ENCODE results near the gene PAQR5. TPM values are rescaled to one million over a fixed set of nuclear protein-coding genes. Genes with fewer than 3 reads are reported as not detected.
"Not testable (repeated sequence)": the region's sequence is repeated elsewhere in the genome, so short reads cannot be mapped to it uniquely, and the experiment has no call there.

PAQR5 gene
- total RNA-seq, 1 experiment from 2014 or later, result not detected

GRCh38 chr15:69298354-69298696, 387 bp upstream of the PAQR5 start:
- no peak for DNase-seq
- Histone ChIP-seq H4K20me1 (ENCODE audit: insufficient read depth, low read depth, low read length) (no peaks in the 10 kb centered on the region), H3K27me3 (ENCODE audit: low read length) (no peaks in the 10 kb centered on the region), H3K27ac (ENCODE audit: low read length) (no peak overlapping the region), H3K4me2 (ENCODE audit: low read depth, low read length, poor library complexity, severe bottlenecking) (no peak overlapping the region), H2AFZ (ENCODE audit: low read length) (no peak overlapping the region), H3K9me2 (replicated peaks; ENCODE audit: insufficient read depth, low read length) (no peaks in the 10 kb centered on the region), H3K36me3 (ENCODE audit: insufficient read depth, low read length) (no peaks in the 10 kb centered on the region), H3K9ac (ENCODE audit: low read length) (no peak overlapping the region), H3K4me3 (ENCODE audit: low read length) (no peak overlapping the region), H3K9me3 (ENCODE audit: low read length) (no peaks in the 10 kb centered on the region), H3K4me1 (ENCODE audit: low read length) (no peaks in the 10 kb centered on the region), H3K79me2 (ENCODE audit: low read length) (no peaks in the 10 kb centered on the region)

- no peaks in the 10 kb centered on the region for H4K20me1 ChIP-seq (ENCODE audit: insufficient read depth, low read depth, low read length)
- no peaks in the 10 kb centered on the region for H3K79me2 ChIP-seq (ENCODE audit: low read length)
- H3K4me2 ChIP-seq (ENCODE audit: low read depth, low read length, poor library complexity, severe bottlenecking), result no peak overlapping the region
- no peaks in the 10 kb centered on the region for H3K36me3 ChIP-seq (ENCODE audit: insufficient read depth, low read length)
- no peaks in the 10 kb centered on the region for H3K27me3 ChIP-seq (ENCODE audit: low read length)
- no peak overlapping the region for H3K4me3 ChIP-seq (ENCODE audit: low read length)
- H3K9ac ChIP-seq (ENCODE audit: low read length), result no peak overlapping the region
- H3K9me2 ChIP-seq (replicated peaks; ENCODE audit: insufficient read depth, low read length), result no peaks in the 10 kb centered on the region
- H3K9me3 ChIP-seq (ENCODE audit: low read length), result no peaks in the 10 kb centered on the region
- H3K27ac ChIP-seq (ENCODE audit: low read length), result no peak overlapping the region
- no peak for DNase-seq
- H3K4me1 ChIP-seq (ENCODE audit: low read length), result no peaks in the 10 kb centered on the region
- no peak overlapping the region for H2AFZ ChIP-seq (ENCODE audit: low read length)
Observed at GRCh38 chr15:69299451-69299886, 757 bp downstream of the PAQR5 start.

GRCh38 chr15:69299943-69300588, 1.4 kb downstream of the PAQR5 start:
- H3K79me2 ChIP-seq (ENCODE audit: low read length), result no peaks in the 10 kb centered on the region
- no peaks in the 10 kb centered on the region for H4K20me1 ChIP-seq (ENCODE audit: insufficient read depth, low read depth, low read length)
- no peaks in the 10 kb centered on the region for H3K9me3 ChIP-seq (ENCODE audit: low read length)
- H3K36me3 ChIP-seq (ENCODE audit: insufficient read depth, low read length), result no peaks in the 10 kb centered on the region
- H3K27me3 ChIP-seq (ENCODE audit: low read length), result no peaks in the 10 kb centered on the region
- no peaks in the 10 kb centered on the region for H3K4me1 ChIP-seq (ENCODE audit: low read length)
- H3K9me2 ChIP-seq (replicated peaks; ENCODE audit: insufficient read depth, low read length), result no peaks in the 10 kb centered on the region
- H3K27ac ChIP-seq (ENCODE audit: low read length), result no peak overlapping the region
- H3K4me3 ChIP-seq (ENCODE audit: low read length), result no peak overlapping the region
- DNase-seq, result no peak
- no peak overlapping the region for H3K9ac ChIP-seq (ENCODE audit: low read length)
- H3K4me2 ChIP-seq (ENCODE audit: low read depth, low read length, poor library complexity, severe bottlenecking), result no peak overlapping the region
- no peak overlapping the region for H2AFZ ChIP-seq (ENCODE audit: low read length)

GRCh38 chr15:69301101-69301500, 2.4 kb downstream of the PAQR5 start:
- H3K9me2 ChIP-seq (replicated peaks; ENCODE audit: insufficient read depth, low read length); H3K36me3 ChIP-seq (ENCODE audit: insufficient read depth, low read length); H3K9ac ChIP-seq (ENCODE audit: low read length); H3K27me3 ChIP-seq (ENCODE audit: low read length); H3K79me2 ChIP-seq (ENCODE audit: low read length); H2AFZ ChIP-seq (ENCODE audit: low read length); H3K4me3 ChIP-seq (ENCODE audit: low read length); H3K4me2 ChIP-seq (ENCODE audit: low read depth, low read length, poor library complexity, severe bottlenecking); H3K9me3 ChIP-seq (ENCODE audit: low read length); DNase-seq; H3K4me1 ChIP-seq (ENCODE audit: low read length); H4K20me1 ChIP-seq (ENCODE audit: insufficient read depth, low read depth, low read length); H3K27ac ChIP-seq (ENCODE audit: low read length): not testable (repeated sequence)

GRCh38 chr15:69302087-69302486, 3.4 kb downstream of the PAQR5 start:
- not testable (repeated sequence) for H3K4me1 ChIP-seq (ENCODE audit: low read length); H3K36me3 ChIP-seq (ENCODE audit: insufficient read depth, low read length); H3K9me3 ChIP-seq (ENCODE audit: low read length); H3K27me3 ChIP-seq (ENCODE audit: low read length); DNase-seq; H4K20me1 ChIP-seq (ENCODE audit: insufficient read depth, low read depth, low read length); H3K9ac ChIP-seq (ENCODE audit: low read length); H3K27ac ChIP-seq (ENCODE audit: low read length); H3K9me2 ChIP-seq (replicated peaks; ENCODE audit: insufficient read depth, low read length); H2AFZ ChIP-seq (ENCODE audit: low read length); H3K4me2 ChIP-seq (ENCODE audit: low read depth, low read length, poor library complexity, severe bottlenecking); H3K79me2 ChIP-seq (ENCODE audit: low read length); H3K4me3 ChIP-seq (ENCODE audit: low read length)

- Histone ChIP-seq H3K4me2 (ENCODE audit: low read depth, low read length, poor library complexity, severe bottlenecking) (no peak overlapping the region), H2AFZ (ENCODE audit: low read length) (no peak overlapping the region), H3K4me3 (ENCODE audit: low read length) (no peak overlapping the region), H3K79me2 (ENCODE audit: low read length) (no peaks in the 10 kb centered on the region), H3K27ac (ENCODE audit: low read length) (no peak overlapping the region), H3K9ac (ENCODE audit: low read length) (no peak overlapping the region), H3K9me3 (ENCODE audit: low read length) (no peaks in the 10 kb centered on the region), H3K27me3 (ENCODE audit: low read length) (no peaks in the 10 kb centered on the region), H3K4me1 (ENCODE audit: low read length) (no peaks in the 10 kb centered on the region), H3K36me3 (ENCODE audit: insufficient read depth, low read length) (no peaks in the 10 kb centered on the region), H4K20me1 (ENCODE audit: insufficient read depth, low read depth, low read length) (no peaks in the 10 kb centered on the region), H3K9me2 (replicated peaks; ENCODE audit: insufficient read depth, low read length) (no peaks in the 10 kb centered on the region)
- no peak for DNase-seq
Observed at GRCh38 chr15:69302929-69303328, 4.2 kb downstream of the PAQR5 start.

GRCh38 chr15:69303337-69304181, 4.8 kb downstream of the PAQR5 start:
- Histone ChIP-seq H3K9ac (ENCODE audit: low read length) (no peak overlapping the region), H3K4me2 (ENCODE audit: low read depth, low read length, poor library complexity, severe bottlenecking) (no peak overlapping the region)

GRCh38 chr15:69304182-69304545, 5.5 kb downstream of the PAQR5 start:
- Histone ChIP-seq H3K27me3 (ENCODE audit: low read length) (no peaks in the 10 kb centered on the region), H3K4me2 (ENCODE audit: low read depth, low read length, poor library complexity, severe bottlenecking) (no peak overlapping the region)

More at GRCh38 chr15:69303337-69304181, 4.8 kb downstream of the PAQR5 start:
- H3K27ac ChIP-seq (ENCODE audit: low read length), result no peak overlapping the region
- no peaks in the 10 kb centered on the region for H3K4me1 ChIP-seq (ENCODE audit: low read length)
- no peak overlapping the region for H2AFZ ChIP-seq (ENCODE audit: low read length)
- H3K27me3 ChIP-seq (ENCODE audit: low read length), result no peaks in the 10 kb centered on the region
- no peaks in the 10 kb centered on the region for H3K9me3 ChIP-seq (ENCODE audit: low read length)
- no peak overlapping the region for H3K4me3 ChIP-seq (ENCODE audit: low read length)
- no peaks in the 10 kb centered on the region for H4K20me1 ChIP-seq (ENCODE audit: insufficient read depth, low read depth, low read length)
- no peaks in the 10 kb centered on the region for H3K9me2 ChIP-seq (replicated peaks; ENCODE audit: insufficient read depth, low read length)
- no peaks in the 10 kb centered on the region for H3K36me3 ChIP-seq (ENCODE audit: insufficient read depth, low read length)
- DNase-seq, result peak; percentile 47
- no peaks in the 10 kb centered on the region for H3K79me2 ChIP-seq (ENCODE audit: low read length)

More at GRCh38 chr15:69304182-69304545, 5.5 kb downstream of the PAQR5 start:
- no peaks in the 10 kb centered on the region for H4K20me1 ChIP-seq (ENCODE audit: insufficient read depth, low read depth, low read length)
- H3K27ac ChIP-seq (ENCODE audit: low read length), result no peak overlapping the region
- H3K4me3 ChIP-seq (ENCODE audit: low read length), result no peak overlapping the region
- no peak overlapping the region for H3K9ac ChIP-seq (ENCODE audit: low read length)
- no peaks in the 10 kb centered on the region for H3K79me2 ChIP-seq (ENCODE audit: low read length)
- no peaks in the 10 kb centered on the region for H3K9me3 ChIP-seq (ENCODE audit: low read length)
- no peaks in the 10 kb centered on the region for H3K36me3 ChIP-seq (ENCODE audit: insufficient read depth, low read length)
- no peak overlapping the region for H2AFZ ChIP-seq (ENCODE audit: low read length)
- no peaks in the 10 kb centered on the region for H3K4me1 ChIP-seq (ENCODE audit: low read length)
- no peaks in the 10 kb centered on the region for H3K9me2 ChIP-seq (replicated peaks; ENCODE audit: insufficient read depth, low read length)
- DNase-seq, result no peak

Data from Karpas-422 (cell line).